Natural killer cell treated with Interleukin-12 subunit alpha and Interleukin-12 subunit beta and Interleukin-15 and Interleukin-18, amount 100 ng/mL, for 72 hours (primary cell): Measurements from ENCODE around the gene RNF5. TPM values are rescaled to one million over a fixed set of nuclear protein-coding genes. Genes with fewer than 3 reads are reported as not detected.
"Not testable (repeated sequence)": the region's sequence is repeated elsewhere in the genome, so short reads cannot be mapped to it uniquely, and the experiment has no call there.

ENCODE experiments used
- ATAC-seq, 2 donors: fragments of 150-1000 bp; cut with Tn5 transposase in 1 of 2; sonication (Bioruptor Pico), chemical (Tn5 transposase) in 1 of 2; 2 replicates each; pipeline ENCODE4 v1.10.0; 2021
- DNase-seq: peaks from one replicate; pipeline ENCODE4 v3.0.0; 2022; ENCODE audit warnings: low spot score
- H3K27ac Mint-ChIP-seq, 2 donors: 1 replicate in 1 of 2; 2 replicates in 1 of 2; pipeline ENCODE4 v1.8.0; 2022; ENCODE audit warnings: mixed read lengths in 2 of 2, mild to moderate bottlenecking in 1 of 2, moderate library complexity in 1 of 2
- H3K27me3 Mint-ChIP-seq, 2 donors: 1 replicate in 1 of 2; 2 replicates in 1 of 2; pipeline ENCODE4 v1.8.0; 2022; ENCODE audit warnings: mixed read lengths in 2 of 2
- H3K36me3 Mint-ChIP-seq: one replicate; pipeline ENCODE4 v1.8.0; 2022; ENCODE audit warnings: mixed read lengths
- H3K4me1 Mint-ChIP-seq, 2 donors: 1 replicate in 1 of 2; 2 replicates in 1 of 2; pipeline ENCODE4 v1.8.0; 2022; ENCODE audit warnings: low read depth in 2 of 2, mixed read lengths in 2 of 2, mild to moderate bottlenecking in 1 of 2
- H3K4me3 Mint-ChIP-seq: one replicate; pipeline ENCODE4 v1.8.0; 2022; ENCODE audit warnings: mixed read lengths
- H3K9me3 Mint-ChIP-seq: 2 replicates; pipeline ENCODE4 v1.8.0; 2022; ENCODE audit warnings: mixed read lengths
- total RNA-seq, 2 donors: library from RNA; stranded (reverse); gene quantifications; one replicate each; pipeline ENCODE4 v1.2.3, GENCODE V29; 2022

RNF5 gene
- total RNA-seq, 2 donors from 2014 or later = 41.0 to 53.3 TPM

DNA sequence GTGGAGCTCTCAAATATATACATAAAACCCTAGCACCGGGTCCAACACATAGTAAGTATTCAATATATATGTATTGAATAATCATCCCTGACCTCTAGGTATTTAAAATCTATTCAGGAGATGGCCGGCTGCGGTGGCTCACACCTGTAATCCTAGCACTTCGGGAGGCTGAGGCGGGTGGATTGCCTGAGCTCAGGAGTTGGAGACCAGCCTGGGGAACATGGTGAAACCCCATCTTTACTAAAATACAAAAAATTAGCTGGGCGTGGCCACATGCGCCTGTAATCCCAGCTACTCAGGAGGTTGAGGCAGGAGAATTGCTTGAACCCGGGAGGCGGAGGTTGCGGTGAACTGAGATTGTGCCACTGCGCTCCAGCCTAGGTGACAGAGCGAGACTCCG lies 14.9 kb downstream of the RNF5 start:
- H3K9me3 Mint-ChIP-seq, DNase-seq, H3K27me3 Mint-ChIP-seq, ATAC-seq, H3K36me3 Mint-ChIP-seq: not testable (repeated sequence)
- H3K27ac Mint-ChIP-seq = peak overlapping the region; percentile 96 to 98
- peaks cover 58 to 60% of the 10 kb centered on the region in 2 donors for H3K4me1 Mint-ChIP-seq
- H3K4me3 Mint-ChIP-seq = peak overlapping the region; percentile 90

- no peaks in the 10 kb centered on the region for H3K9me3 Mint-ChIP-seq
- ATAC-seq = no peak
- no peaks in the 10 kb centered on the region for H3K27me3 Mint-ChIP-seq
- H3K27ac Mint-ChIP-seq = peak overlapping the region; percentile 96 to 98
- H3K36me3 Mint-ChIP-seq = no peaks in the 10 kb centered on the region
- peak overlapping the region; percentile 91 for H3K4me3 Mint-ChIP-seq
- peak; percentile 13 for DNase-seq
- peaks cover 48% of the 10 kb centered on the region in 2 donors for H3K4me1 Mint-ChIP-seq
These were observed 16.2 kb downstream of the RNF5 start for GRCh38 chr6:32194388-32194787.

DNA sequence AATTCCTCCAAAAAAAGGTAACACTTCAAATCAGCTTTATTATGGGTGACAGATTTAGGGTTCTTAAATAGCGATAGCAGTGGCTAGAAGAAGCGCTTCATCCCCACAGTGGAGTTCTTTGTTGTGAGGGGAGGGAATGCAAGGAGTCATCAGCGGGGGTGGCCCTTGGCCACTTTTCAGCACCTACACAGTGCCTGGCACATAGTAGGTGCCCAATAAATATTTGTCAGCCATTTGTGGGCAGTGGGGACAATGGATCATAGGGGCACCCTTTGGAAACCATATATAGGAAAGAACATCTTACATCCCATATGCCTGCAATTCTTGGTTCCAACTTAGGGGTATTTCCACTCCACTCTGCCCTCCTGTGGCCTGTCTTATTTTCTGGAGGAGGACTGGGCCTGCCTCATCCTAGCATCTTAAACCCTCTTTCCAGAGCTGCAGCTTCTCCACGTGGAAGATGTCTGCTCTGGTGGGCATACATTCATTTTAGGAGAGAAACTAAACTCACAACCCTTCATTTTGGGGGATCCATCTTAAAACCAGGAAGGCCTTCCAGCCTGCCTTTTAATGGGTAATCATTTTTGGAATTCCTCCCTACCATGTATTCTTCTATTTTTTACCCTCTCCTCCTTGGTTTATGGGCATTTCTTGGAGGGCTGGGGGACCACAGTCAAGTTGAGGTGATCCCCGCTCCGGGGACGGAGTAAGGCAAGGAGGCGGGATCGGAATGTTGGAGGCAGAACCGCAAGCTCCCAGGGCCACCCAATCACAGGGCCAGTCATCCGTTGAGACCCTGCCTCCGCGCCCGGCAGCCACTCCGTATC lies 16.8 kb downstream of the RNF5 start:
- Mint-ChIP-seq H3K27me3 (no peaks in the 10 kb centered on the region), H3K4me3 (peak overlapping the region; percentile 91), H3K4me1 (peaks cover 48% of the 10 kb centered on the region in 2 donors), H3K36me3 (no peaks in the 10 kb centered on the region), H3K27ac (peak overlapping the region; percentile 96 to 98), H3K9me3 (no peaks in the 10 kb centered on the region)
- DNase-seq (peak; percentile 34), ATAC-seq (no peak)

- no peaks in the 10 kb centered on the region for H3K27me3 Mint-ChIP-seq
These were observed 17.4 kb downstream of the RNF5 start for GRCh38 chr6:32195652-32195901.

GRCh38 chr6:32195902-32196681 lies 17.9 kb downstream of the RNF5 start:
- H3K36me3 Mint-ChIP-seq = no peaks in the 10 kb centered on the region
- peak; percentile 85 for DNase-seq
- peak overlapping the region; percentile 91 for H3K4me3 Mint-ChIP-seq
- no peaks in the 10 kb centered on the region for H3K9me3 Mint-ChIP-seq
- peak overlapping the region; percentile 96 to 98 for H3K27ac Mint-ChIP-seq
- H3K27me3 Mint-ChIP-seq = no peaks in the 10 kb centered on the region
- H3K4me1 Mint-ChIP-seq = peaks cover 44 to 46% of the 10 kb centered on the region in 2 donors
- ATAC-seq = peak; percentile 0 to 2

More at GRCh38 chr6:32195652-32195901, 17.4 kb downstream of the RNF5 start:
- DNase-seq (peak; percentile 100), ATAC-seq (peak; percentile 92 to 94)
- Mint-ChIP-seq H3K4me3 (peak overlapping the region; percentile 91), H3K36me3 (no peaks in the 10 kb centered on the region), H3K27ac (peak overlapping the region; percentile 96 to 98), H3K4me1 (peaks cover 48% of the 10 kb centered on the region in 2 donors), H3K9me3 (no peaks in the 10 kb centered on the region)

DNA sequence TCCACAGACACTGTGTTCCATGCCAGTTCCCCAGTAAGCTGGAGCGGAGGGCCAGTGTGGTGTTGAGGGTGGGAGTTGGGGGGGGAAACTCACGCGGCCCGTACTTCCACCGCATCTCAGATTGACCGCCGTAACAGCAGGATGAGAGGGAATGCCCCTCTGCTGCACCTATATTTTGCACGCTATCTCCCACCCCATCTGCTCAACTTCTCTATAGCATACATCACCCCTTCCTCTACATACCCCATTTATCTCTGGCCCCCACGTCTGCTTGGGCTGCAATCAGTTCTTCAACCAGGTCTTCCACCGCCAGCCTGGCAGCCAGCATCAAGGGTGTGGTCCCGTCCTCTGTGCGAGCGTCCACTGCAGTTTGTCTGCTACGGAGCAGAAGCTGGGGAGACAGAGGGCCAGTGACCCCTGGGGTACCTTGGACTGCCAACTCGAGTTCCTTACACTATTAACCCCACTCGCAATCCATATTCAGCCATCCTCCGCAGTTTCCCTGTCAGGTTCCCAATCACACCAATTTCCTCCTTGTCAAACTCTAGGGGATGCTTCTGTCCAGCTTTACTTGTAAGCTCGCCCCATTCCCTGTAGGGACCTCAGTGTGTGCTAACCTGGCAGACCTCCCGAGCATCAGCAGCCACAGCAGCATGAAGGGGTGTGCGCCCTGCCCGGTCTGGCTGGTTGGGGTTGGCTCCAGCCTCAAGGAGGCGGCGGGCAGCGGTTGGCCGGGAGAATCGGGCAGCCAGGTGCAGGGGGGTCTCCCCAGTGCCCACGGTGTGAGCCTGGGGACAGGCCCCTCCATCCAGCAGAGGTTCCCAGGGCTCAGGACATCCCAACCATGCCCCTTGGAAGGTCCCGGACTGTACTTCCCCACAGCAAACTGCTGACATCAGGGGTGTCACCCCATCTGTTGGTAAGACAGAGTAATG lies 18.7 kb downstream of the RNF5 start:
- DNase-seq (peak; percentile 49), ATAC-seq (no peak)
- Mint-ChIP-seq H3K27me3 (no peaks in the 10 kb centered on the region), H3K27ac (peak overlapping the region; percentile 96 to 98), H3K9me3 (no peaks in the 10 kb centered on the region), H3K36me3 (no peaks in the 10 kb centered on the region), H3K4me1 (peaks cover 37 to 38% of the 10 kb centered on the region in 2 donors), H3K4me3 (peak overlapping the region; percentile 91)

DNA sequence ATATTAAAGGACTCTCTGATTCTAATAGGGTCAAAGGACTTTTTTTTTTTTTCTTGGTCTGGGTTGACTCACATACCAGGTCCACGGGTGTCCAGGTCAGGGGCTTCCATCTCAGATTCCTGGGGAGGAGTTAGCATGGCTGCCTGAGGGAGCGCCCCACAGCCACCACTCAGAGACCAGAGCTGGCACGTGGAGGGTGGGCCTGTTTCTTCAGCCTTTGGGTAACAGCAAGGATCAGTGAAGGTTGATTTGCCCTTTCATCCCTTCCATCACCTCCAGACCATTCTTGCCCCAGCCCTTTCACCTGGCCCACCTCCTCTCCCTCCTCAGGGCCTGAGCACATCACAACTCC lies 20.1 kb downstream of the RNF5 start:
- no peak for ATAC-seq
- Mint-ChIP-seq H3K4me1 (peaks cover 30% of the 10 kb centered on the region in 2 donors), H3K9me3 (no peaks in the 10 kb centered on the region), H3K27me3 (no peaks in the 10 kb centered on the region), H3K27ac (peak overlapping the region in 1 of 2 donors; percentile 39), H3K4me3 (no peak overlapping the region), H3K36me3 (no peaks in the 10 kb centered on the region)
- DNase-seq = peak; percentile 16

DNA sequence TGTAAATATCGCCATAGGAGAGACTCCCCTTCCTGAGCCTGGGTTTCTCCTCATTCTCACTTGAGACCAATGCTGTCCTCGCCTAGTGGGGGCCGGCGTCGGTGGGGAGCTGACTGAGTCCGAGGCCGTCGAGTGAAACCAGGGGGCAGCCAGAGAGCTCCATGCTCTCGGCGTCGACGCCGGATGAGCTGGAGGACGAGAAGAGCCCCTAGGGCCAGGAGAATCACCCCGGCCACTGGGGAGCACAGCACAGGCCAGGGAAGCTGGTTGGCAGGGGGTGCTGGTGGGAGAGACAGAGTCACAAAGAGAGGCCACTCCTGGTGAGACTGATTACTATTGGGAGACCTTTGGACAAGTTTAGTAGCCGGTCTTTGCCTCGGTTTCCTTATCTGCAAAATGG lies 20.7 kb downstream of the RNF5 start:
- peaks cover 0 to 2% of the 10 kb centered on the region in 2 donors for H3K27me3 Mint-ChIP-seq
- no peaks in the 10 kb centered on the region for H3K9me3 Mint-ChIP-seq
- H3K27ac Mint-ChIP-seq = peak overlapping the region in 1 of 2 donors; percentile 39
- no peak overlapping the region for H3K4me3 Mint-ChIP-seq
- H3K36me3 Mint-ChIP-seq = no peaks in the 10 kb centered on the region
- peaks cover 25% of the 10 kb centered on the region in 2 donors for H3K4me1 Mint-ChIP-seq
- DNase-seq (peak; percentile 49), ATAC-seq (no peak)

DNA sequence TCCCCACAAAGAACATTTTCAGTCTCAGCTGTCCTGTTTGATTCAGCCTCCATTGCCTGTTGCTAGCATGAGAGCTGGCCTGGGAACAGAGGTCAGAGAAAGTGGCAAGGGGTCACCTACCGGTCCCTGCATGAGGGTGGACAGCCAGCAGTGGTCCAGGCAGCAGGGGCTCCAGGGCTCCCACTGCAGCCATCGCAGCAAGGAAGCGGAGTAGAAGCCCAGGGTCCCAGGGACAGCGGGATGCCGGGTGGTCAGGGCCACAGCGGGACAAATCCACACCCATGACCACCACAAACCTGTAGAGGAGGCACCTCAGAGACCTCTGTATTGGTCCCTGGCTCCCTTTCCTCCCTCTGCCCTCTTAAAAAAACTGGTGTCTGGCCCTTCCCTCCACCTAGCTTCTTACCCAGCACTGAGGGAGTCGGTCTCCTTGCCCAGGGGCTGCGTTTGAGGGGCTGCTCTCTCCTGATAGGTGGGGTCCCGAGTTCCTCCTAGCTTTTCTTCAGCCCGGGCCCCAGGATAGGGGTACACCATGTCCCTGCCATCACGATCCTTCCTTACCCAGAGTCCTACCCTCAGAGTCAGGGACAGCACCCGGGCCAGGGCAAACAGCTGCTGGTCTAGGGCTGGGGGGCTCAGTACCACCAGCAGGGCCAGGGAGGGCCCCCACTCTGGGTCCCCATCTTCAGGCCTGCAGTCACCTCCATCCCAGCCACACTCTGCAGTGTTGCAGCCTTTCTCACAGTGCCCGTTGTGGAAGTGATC lies 22.7 kb downstream of the RNF5 start:
- peaks cover 6% of the 10 kb centered on the region in 2 donors for H3K27me3 Mint-ChIP-seq
- H3K4me1 Mint-ChIP-seq = peaks cover 8 to 12% of the 10 kb centered on the region in 2 donors
- H3K9me3 Mint-ChIP-seq = no peaks in the 10 kb centered on the region
- no peak overlapping the region for H3K4me3 Mint-ChIP-seq
- ATAC-seq (no peak), DNase-seq (peak; percentile 32)
- H3K27ac Mint-ChIP-seq = no peak overlapping the region
- H3K36me3 Mint-ChIP-seq = no peaks in the 10 kb centered on the region

DNA sequence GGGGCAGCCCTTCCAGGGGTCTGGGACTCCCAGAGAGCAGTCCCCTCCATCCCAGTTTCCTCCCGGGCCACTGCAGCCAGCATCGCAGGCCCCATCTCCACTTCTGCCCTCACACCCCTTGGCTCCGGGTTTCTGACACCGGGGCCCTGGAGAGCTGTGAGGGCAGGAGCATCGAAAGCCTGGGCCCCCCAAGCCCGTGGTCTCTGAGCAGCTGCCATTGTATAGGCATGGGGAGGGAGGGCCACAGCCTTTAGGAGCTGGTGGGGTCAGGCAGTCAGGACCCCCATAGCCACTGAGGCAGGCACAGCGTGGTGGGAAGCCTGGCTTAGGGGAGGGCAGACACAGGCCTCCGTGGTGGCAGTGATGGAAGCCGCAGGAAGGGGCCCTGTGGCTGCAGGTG lies 24.0 kb downstream of the RNF5 start:
- no peaks in the 10 kb centered on the region for H3K9me3 Mint-ChIP-seq
- H3K36me3 Mint-ChIP-seq = no peaks in the 10 kb centered on the region
- peaks cover 6% of the 10 kb centered on the region in 2 donors for H3K27me3 Mint-ChIP-seq
- no peak overlapping the region for H3K4me3 Mint-ChIP-seq
- DNase-seq (peak; percentile 50), ATAC-seq (no peak)
- no peak overlapping the region for H3K27ac Mint-ChIP-seq
- H3K4me1 Mint-ChIP-seq = peaks cover under 1% of the 10 kb centered on the region in 2 donors

DNA sequence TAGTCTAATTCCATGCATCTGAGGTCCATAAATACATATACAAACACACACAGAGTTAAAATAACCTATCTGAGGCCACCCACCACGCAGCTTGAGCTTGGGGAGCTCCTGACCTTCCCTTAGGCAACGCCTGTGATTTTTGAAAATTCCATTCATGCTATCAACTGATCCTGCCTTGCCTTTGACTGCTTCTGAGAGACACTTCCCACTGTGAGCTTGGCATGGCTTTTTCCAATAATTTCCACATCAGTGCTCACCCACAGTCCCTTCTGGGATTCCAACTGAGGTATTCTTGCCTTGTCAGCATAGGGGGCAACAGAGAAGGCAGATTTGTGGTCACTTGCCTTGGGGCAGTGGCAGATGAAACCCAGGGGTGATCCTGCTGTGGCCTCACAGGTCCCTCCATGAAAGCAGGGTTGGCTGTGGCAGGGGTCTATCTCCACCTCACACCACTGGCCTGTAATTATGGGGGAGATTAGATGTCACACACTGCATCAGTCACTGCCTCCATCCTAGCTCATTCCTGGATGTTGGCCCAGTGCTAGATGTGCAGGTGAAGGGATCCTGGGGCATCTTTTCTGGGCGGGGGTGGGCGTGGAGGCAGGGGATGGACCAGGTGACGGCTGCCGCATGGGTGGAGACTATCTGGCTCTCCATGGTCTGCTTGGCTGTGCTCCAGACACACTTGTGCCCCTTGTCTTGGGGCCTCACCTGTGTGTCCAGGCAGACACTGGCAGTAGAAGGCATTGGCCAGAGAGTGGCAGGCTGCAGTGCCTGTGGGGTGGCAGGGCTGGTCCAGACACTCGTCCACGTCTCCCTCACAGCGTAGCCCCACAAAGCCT lies 25.4 kb downstream of the RNF5 start:
- Mint-ChIP-seq H3K4me3 (no peak overlapping the region), H3K4me1 (no peaks in the 10 kb centered on the region), H3K36me3 (no peaks in the 10 kb centered on the region), H3K27ac (no peak overlapping the region), H3K27me3 (peaks cover 6% of the 10 kb centered on the region in 2 donors), H3K9me3 (no peaks in the 10 kb centered on the region)
- DNase-seq (no peak), ATAC-seq (no peak)

GRCh38 chr6:32204268-32204715 lies 26.1 kb downstream of the RNF5 start:
- H3K27ac Mint-ChIP-seq = no peak overlapping the region
- H3K4me1 Mint-ChIP-seq = no peaks in the 10 kb centered on the region
- DNase-seq = peak; percentile 38
- ATAC-seq = no peak
- H3K9me3 Mint-ChIP-seq = no peaks in the 10 kb centered on the region
- no peaks in the 10 kb centered on the region for H3K36me3 Mint-ChIP-seq
- H3K27me3 Mint-ChIP-seq = peaks cover 6% of the 10 kb centered on the region in 2 donors
- H3K4me3 Mint-ChIP-seq = no peak overlapping the region
